Measurements from ENCODE around the gene TRIP10. TPM values are rescaled to one million over a fixed set of nuclear protein-coding genes. Genes with fewer than 3 reads are reported as not detected.
A peak's percentile ranks its signal among the peaks of the same experiment; 100 is the strongest.

TRIP10 gene
- polyA plus RNA-seq, 4 donors = 42.1 to 141 (median 84.1) TPM

DNA sequence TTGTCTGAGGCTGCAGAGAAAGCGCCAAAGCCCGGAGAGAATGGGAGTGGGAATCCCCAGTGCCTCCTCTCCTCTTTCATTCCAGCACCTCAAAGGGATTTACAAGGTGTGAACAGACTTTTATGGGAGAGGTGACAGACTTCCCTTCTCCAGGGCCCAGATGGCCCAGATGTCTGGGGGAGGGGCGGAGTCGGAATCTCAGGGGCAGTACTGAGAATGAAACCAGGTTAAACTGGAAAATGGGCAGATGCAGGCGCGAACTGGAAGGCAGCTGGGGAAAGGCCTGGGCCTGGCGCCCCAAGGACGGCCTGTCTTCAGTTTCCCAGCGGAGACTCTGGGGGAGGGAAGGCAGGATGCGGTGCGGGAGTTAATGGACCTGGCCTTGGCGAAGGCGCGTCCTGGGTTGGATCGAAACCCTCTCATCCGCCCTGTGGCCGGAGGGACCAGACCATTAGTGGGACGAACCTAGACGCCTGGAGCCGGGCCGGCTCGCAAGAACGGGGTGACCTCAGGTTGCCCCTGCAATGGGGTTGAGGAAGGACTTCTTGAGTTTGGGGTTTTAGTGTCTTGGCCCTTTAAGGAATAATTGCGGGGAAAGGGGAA lies 592 bp upstream of the TRIP10 start:
- Histone ChIP-seq H3K4me1 (ENCODE audit: control insufficient read depth in 3 of 3, insufficient read depth in 2 of 3, low read depth in 1 of 3, low read length in 2 of 3) (peaks cover 0 to 29% (median 0%) of the 10 kb centered on the region in 3 donors), H3K36me3 (ENCODE audit: control insufficient read depth in 3 of 3, insufficient read depth in 2 of 3, low read depth in 1 of 3, low read length in 3 of 3) (peaks cover 0 to 36% (median 2%) of the 10 kb centered on the region in 3 donors), H3K9me3 (ENCODE audit: control insufficient read depth in 2 of 2, insufficient read depth in 1 of 2, low read depth in 1 of 2, low read length in 1 of 2) (no peaks in the 10 kb centered on the region), H3K4me3 (ENCODE audit: low read depth in 1 of 3, low read length in 3 of 3) (peak overlapping the region in 2 of 3 donors; percentile 35 to 47), H3K27ac (ENCODE audit: low read depth in 1 of 3, low read length in 2 of 3) (peak overlapping the region; percentile 88 to 94 (median 91)), H3K27me3 (ENCODE audit: control insufficient read depth in 3 of 3, insufficient read depth in 3 of 3, low read length in 3 of 3) (no peaks in the 10 kb centered on the region)
- DNase-seq (no peak), FAIRE-seq (no peak)
- WGBS, 3 donors = 8 to 12% (median 12%) methylated on average over 24 of the region's 24 CpGs

DNA sequence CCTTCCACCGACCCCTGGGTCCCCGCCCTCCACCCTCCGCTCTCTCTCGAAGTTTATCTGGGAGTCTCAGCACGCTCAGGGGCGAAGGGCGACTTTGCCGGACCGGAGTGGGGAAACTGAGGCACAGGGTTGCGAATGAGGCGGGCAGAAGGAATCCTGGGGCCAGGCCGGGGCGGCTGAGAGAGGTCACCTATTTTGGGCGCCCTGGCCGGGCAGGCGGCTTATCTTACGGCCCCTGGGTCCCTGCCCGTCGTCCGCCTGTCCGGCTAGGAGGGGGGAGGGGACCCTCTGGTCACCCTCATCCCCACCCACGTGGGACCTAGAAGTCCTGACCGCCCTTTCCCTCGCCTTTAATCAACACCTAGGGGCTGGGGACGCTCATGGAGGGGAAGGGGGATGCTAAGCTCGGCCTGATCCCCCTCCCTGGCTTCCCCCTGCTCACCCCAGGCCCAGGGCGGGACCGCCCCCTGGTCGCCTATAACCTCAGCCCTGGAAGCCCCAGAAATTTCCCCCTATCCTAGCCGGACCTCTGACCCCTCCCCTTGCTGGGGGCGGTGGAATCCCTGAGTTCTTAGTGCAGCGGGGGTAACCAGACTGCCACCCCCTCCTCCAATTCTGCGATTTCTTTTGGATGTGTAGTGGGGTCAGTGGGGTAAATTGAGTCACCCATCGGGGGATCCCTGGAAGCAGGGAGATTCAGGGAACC lies 556 bp downstream of the TRIP10 start:
- H3K27me3 ChIP-seq (ENCODE audit: control insufficient read depth in 3 of 3, insufficient read depth in 3 of 3, low read length in 3 of 3) = no peaks in the 10 kb centered on the region
- peak overlapping the region; percentile 65 to 88 (median 78) for H3K4me3 ChIP-seq (ENCODE audit: low read depth in 1 of 3, low read length in 3 of 3)
- FAIRE-seq (no peak), DNase-seq (peak; percentile 25 to 75)
- H3K9me3 ChIP-seq (ENCODE audit: control insufficient read depth in 2 of 2, insufficient read depth in 1 of 2, low read depth in 1 of 2, low read length in 1 of 2) = no peaks in the 10 kb centered on the region
- H3K36me3 ChIP-seq (ENCODE audit: control insufficient read depth in 3 of 3, insufficient read depth in 2 of 3, low read depth in 1 of 3, low read length in 3 of 3) = peaks cover 0 to 41% (median 2%) of the 10 kb centered on the region in 3 donors
- peak overlapping the region; percentile 42 to 82 (median 76) for H3K27ac ChIP-seq (ENCODE audit: low read depth in 1 of 3, low read length in 2 of 3)
- peaks cover 0 to 40% (median 1%) of the 10 kb centered on the region in 3 donors for H3K4me1 ChIP-seq (ENCODE audit: control insufficient read depth in 3 of 3, insufficient read depth in 2 of 3, low read depth in 1 of 3, low read length in 2 of 3)
- WGBS, 3 donors = 0 to 1% (median 0%) methylated on average over 30 to 34 of the region's 34 CpGs

DNA sequence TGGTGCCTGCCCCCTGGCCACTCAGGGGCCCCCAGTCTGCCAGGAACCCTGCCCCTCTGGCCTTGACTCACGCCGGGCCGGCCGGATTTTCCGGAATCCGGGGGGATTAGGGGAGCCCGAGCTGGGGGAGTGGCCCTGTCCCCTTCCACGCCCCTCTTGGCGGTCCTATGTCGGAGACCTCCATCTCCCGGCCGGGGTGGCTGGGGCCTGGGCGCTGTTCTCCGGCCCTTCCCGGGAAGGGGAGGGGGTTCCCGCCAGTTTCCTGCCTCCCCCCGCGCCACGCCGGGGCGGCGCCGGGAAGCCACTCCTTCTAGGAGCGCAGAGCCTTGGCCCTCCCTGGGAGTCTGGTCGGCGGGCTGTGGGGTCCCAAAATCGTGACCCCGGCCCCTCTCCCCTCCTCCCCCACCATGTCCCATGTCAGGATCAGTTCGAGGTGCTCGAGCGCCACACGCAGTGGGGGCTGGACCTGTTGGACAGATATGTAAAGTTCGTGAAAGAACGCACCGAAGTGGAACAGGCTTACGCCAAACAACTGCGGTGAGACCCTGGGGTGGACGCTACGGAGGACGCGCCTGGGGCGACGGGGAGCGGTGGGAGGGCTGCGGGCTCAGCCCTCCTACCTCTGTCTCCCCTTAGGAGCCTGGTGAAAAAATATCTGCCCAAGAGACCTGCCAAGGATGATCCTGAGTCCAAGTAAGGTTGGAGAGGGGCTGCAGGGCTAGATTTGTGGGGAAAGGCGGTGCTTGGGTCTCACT lies 1.3 kb downstream of the TRIP10 start:
- no peak for FAIRE-seq

DNA sequence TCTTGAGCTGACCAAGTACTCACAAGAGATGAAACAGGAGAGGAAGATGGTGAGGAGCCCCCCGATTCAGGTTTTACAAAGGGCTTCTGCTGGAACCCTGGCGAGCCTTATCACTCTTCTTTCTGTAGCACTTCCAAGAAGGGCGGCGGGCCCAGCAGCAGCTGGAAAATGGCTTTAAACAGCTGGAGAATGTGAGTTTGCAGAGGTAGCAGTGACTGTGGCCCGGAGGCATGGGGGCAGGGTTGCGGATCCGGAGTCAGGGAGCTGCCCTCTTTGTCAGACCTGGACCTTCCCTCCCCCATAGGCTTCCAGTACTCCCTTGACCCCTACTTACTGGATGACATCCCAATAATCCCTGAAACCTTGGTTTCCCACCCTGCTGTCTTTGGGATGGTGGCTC lies 3.6 kb downstream of the TRIP10 start:
- no peak overlapping the region for H3K4me3 ChIP-seq (ENCODE audit: low read depth in 1 of 3, low read length in 3 of 3)
- WGBS, 3 donors = 80 to 88% (median 80%) methylated on average over 7 of the region's 7 CpGs

More for the DNA sequence above, 1.3 kb downstream of the TRIP10 start:
- Histone ChIP-seq H3K27ac (ENCODE audit: low read depth in 1 of 3, low read length in 2 of 3) (peak overlapping the region; percentile 42 to 82 (median 76)), H3K4me1 (ENCODE audit: control insufficient read depth in 3 of 3, insufficient read depth in 2 of 3, low read depth in 1 of 3, low read length in 2 of 3) (peaks cover 0 to 44% (median 4%) of the 10 kb centered on the region in 3 donors), H3K9me3 (ENCODE audit: control insufficient read depth in 2 of 2, insufficient read depth in 1 of 2, low read depth in 1 of 2, low read length in 1 of 2) (no peaks in the 10 kb centered on the region), H3K36me3 (ENCODE audit: control insufficient read depth in 3 of 3, insufficient read depth in 2 of 3, low read depth in 1 of 3, low read length in 3 of 3) (peaks cover 0 to 42% (median 4%) of the 10 kb centered on the region in 3 donors), H3K27me3 (ENCODE audit: control insufficient read depth in 3 of 3, insufficient read depth in 3 of 3, low read length in 3 of 3) (no peaks in the 10 kb centered on the region), H3K4me3 (ENCODE audit: low read depth in 1 of 3, low read length in 3 of 3) (peak overlapping the region; percentile 65 to 88 (median 78))
- peak; percentile 30 to 74 for DNase-seq
- whole genome bisulfite sequencing, 3 donors = 2 to 4% (median 3%) methylated on average over 43 to 46 of the region's 46 CpGs

DNA sequence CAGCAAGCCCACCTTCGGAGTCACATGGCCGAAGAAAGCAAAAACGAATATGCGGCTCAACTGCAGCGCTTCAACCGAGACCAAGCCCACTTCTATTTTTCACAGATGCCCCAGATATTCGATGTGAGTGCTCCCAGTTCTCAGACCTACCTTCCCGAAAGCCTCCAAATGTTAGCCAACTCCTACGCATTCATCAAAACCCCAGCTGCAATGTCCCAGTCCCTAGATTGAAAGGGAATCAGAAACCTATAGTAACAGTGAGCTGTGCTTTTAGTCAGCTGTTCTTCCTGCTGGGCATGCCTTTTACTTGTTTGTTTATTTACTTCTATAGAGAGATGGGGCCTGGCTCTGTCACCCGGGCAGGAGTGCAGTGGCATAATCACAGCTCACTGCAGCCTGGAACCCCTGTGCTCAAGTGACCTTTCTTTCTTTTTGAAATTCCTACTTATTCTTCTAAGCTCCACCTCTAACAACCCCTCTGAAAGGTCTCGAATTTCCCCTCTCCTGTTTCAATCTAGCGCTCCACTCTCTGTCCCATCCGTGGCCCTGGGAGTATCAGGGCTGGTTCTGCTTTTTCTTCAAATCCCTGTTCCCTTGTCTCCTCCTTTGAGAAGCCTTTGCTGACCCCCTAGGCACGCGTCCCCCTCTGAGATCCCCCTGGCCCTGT lies 4.4 kb downstream of the TRIP10 start:
- H3K4me1 ChIP-seq (ENCODE audit: control insufficient read depth in 3 of 3, insufficient read depth in 2 of 3, low read depth in 1 of 3, low read length in 2 of 3) = peaks cover 0 to 36% (median 4%) of the 10 kb centered on the region in 3 donors
- DNase-seq = no peak
- H3K27ac ChIP-seq (ENCODE audit: low read depth in 1 of 3, low read length in 2 of 3) = peak overlapping the region in 2 of 3 donors; percentile 58 to 77
- FAIRE-seq = no peak
- peaks cover 2 to 66% (median 7%) of the 10 kb centered on the region in 3 donors for H3K36me3 ChIP-seq (ENCODE audit: control insufficient read depth in 3 of 3, insufficient read depth in 2 of 3, low read depth in 1 of 3, low read length in 3 of 3)
- 83 to 93% (median 90%) methylated on average over 15 of the region's 15 CpGs for WGBS, 3 donors
- H3K4me3 ChIP-seq (ENCODE audit: low read depth in 1 of 3, low read length in 3 of 3) = no peak overlapping the region
- H3K9me3 ChIP-seq (ENCODE audit: control insufficient read depth in 2 of 2, insufficient read depth in 1 of 2, low read depth in 1 of 2, low read length in 1 of 2) = peaks cover 0 to 11% of the 10 kb centered on the region in 2 donors
- no peaks in the 10 kb centered on the region for H3K27me3 ChIP-seq (ENCODE audit: control insufficient read depth in 3 of 3, insufficient read depth in 3 of 3, low read length in 3 of 3)

More for the DNA sequence above, 3.6 kb downstream of the TRIP10 start:
- H3K27me3 ChIP-seq (ENCODE audit: control insufficient read depth in 3 of 3, insufficient read depth in 3 of 3, low read length in 3 of 3) = no peaks in the 10 kb centered on the region
- peaks cover 0 to 37% (median 4%) of the 10 kb centered on the region in 3 donors for H3K4me1 ChIP-seq (ENCODE audit: control insufficient read depth in 3 of 3, insufficient read depth in 2 of 3, low read depth in 1 of 3, low read length in 2 of 3)
- H3K36me3 ChIP-seq (ENCODE audit: control insufficient read depth in 3 of 3, insufficient read depth in 2 of 3, low read depth in 1 of 3, low read length in 3 of 3) = peaks cover 2 to 62% (median 7%) of the 10 kb centered on the region in 3 donors
- H3K9me3 ChIP-seq (ENCODE audit: control insufficient read depth in 2 of 2, insufficient read depth in 1 of 2, low read depth in 1 of 2, low read length in 1 of 2) = peaks cover 0 to 11% of the 10 kb centered on the region in 2 donors
- FAIRE-seq = no peak
- no peak overlapping the region for H3K27ac ChIP-seq (ENCODE audit: low read depth in 1 of 3, low read length in 2 of 3)
- no peak for DNase-seq

DNA sequence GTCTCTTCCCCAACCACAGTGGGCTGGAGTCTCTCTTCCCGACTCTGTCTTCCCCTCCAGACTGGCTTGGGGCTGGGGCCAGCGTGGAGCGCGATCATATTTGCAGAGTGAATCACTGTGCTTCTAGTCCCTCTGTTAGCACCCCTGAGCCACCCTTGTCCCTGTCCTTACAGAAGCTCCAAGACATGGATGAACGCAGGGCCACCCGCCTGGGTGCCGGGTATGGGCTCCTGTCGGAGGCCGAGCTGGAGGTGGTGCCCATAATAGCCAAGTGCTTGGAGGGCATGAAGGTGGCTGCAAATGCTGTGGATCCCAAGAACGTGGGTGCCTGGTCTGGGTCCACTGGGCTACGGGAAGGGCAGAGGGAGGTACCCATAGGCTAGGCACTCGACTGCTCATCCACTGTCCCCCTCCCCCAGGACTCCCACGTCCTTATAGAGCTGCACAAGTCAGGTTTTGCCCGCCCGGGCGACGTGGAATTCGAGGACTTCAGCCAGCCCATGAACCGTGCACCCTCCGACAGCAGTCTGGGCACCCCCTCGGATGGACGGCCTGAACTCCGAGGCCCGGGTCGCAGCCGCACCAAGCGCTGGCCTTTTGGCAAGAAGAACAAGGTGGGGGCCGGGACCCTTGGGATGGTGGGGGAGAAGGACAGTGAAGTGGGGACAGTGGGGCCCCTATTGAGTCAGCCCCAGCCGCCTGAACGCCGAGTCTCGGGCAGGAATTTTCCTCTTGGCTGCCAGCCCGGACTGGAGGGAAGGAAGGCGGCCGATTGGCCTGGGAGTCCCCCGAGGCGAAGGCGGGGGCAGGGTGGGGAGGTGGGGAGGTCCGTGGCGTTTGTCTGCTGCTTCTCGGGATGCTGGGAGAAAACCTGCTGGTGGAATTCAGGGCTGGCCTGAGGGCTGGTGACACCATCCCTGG lies 5.2 kb downstream of the TRIP10 start:
- DNase-seq = peak; percentile 62 to 73
- no peaks in the 10 kb centered on the region for H3K27me3 ChIP-seq (ENCODE audit: control insufficient read depth in 3 of 3, insufficient read depth in 3 of 3, low read length in 3 of 3)
- H3K9me3 ChIP-seq (ENCODE audit: control insufficient read depth in 2 of 2, insufficient read depth in 1 of 2, low read depth in 1 of 2, low read length in 1 of 2) = peaks cover 0 to 11% of the 10 kb centered on the region in 2 donors
- H3K4me3 ChIP-seq (ENCODE audit: low read depth in 1 of 3, low read length in 3 of 3) = no peak overlapping the region
- peaks cover 2 to 74% (median 7%) of the 10 kb centered on the region in 3 donors for H3K36me3 ChIP-seq (ENCODE audit: control insufficient read depth in 3 of 3, insufficient read depth in 2 of 3, low read depth in 1 of 3, low read length in 3 of 3)
- peaks cover 0 to 35% (median 4%) of the 10 kb centered on the region in 3 donors for H3K4me1 ChIP-seq (ENCODE audit: control insufficient read depth in 3 of 3, insufficient read depth in 2 of 3, low read depth in 1 of 3, low read length in 2 of 3)
- no peak for FAIRE-seq
- H3K27ac ChIP-seq (ENCODE audit: low read depth in 1 of 3, low read length in 2 of 3) = peak overlapping the region; percentile 50 to 77 (median 58)
- 25 to 45% (median 36%) methylated on average over 40 to 41 of the region's 41 CpGs for WGBS, 3 donors

DNA sequence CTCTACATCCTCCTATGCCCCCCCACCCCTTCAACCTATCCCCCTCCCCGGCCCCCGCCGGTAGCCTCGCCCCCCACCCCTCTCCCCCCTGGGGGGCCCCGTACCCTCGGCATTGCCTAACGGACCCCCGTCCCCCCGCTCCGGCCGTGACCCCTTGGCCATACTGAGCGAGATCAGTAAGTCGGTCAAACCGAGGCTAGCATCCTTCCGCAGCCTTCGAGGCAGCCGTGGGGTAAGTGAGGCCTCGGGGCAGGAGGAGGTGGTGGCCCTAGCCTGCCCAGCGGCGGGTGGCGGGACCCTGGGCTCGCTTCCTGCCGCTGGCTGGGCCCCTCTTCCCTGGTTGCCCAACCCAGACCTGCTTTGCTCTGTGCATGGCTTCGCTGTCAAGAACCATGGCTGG lies 6.5 kb downstream of the TRIP10 start:
- WGBS, 3 donors = 86 to 95% (median 88%) methylated on average over 17 to 24 of the region's 24 CpGs
- no peak overlapping the region for H3K4me3 ChIP-seq (ENCODE audit: low read depth in 1 of 3, low read length in 3 of 3)

More for the DNA sequence above, 6.5 kb downstream of the TRIP10 start:
- Histone ChIP-seq H3K9me3 (ENCODE audit: control insufficient read depth in 2 of 2, insufficient read depth in 1 of 2, low read depth in 1 of 2, low read length in 1 of 2) (peaks cover 0 to 11% of the 10 kb centered on the region in 2 donors), H3K4me1 (ENCODE audit: control insufficient read depth in 3 of 3, insufficient read depth in 2 of 3, low read depth in 1 of 3, low read length in 2 of 3) (peaks cover 0 to 35% (median 4%) of the 10 kb centered on the region in 3 donors), H3K27ac (ENCODE audit: low read depth in 1 of 3, low read length in 2 of 3) (no peak overlapping the region), H3K27me3 (ENCODE audit: control insufficient read depth in 3 of 3, insufficient read depth in 3 of 3, low read length in 3 of 3) (no peaks in the 10 kb centered on the region), H3K36me3 (ENCODE audit: control insufficient read depth in 3 of 3, insufficient read depth in 2 of 3, low read depth in 1 of 3, low read length in 3 of 3) (peaks cover 6 to 87% (median 7%) of the 10 kb centered on the region in 3 donors)
- no peak for FAIRE-seq
- DNase-seq = no peak

Data from small intestine (tissue), 7 donors.